NT2/D1 (cell line): ENCODE results near the gene CORO1C.
"Not testable (repeated sequence)": the region's sequence is repeated elsewhere in the genome, so short reads cannot be mapped to it uniquely, and the experiment has no call there.

ENCODE experiments used
- DNase-seq: peaks from one replicate; pipeline ENCODE4 v3.0.0-alpha.2; 2011; ENCODE audit warnings: low read depth, low spot score
- H3K27me3 ChIP-seq: 2 replicates; pipeline ENCODE4 v1.6.0; 2011; ENCODE audit warnings: mild to moderate bottlenecking; ENCODE audit not compliant: insufficient read length, insufficient read depth
- H3K36me3 ChIP-seq: 2 replicates; pipeline ENCODE4 v1.6.1; 2011; ENCODE audit warnings: mild to moderate bottlenecking, low read length, mixed read lengths; ENCODE audit not compliant: insufficient read depth, insufficient read length
- H3K4me1 ChIP-seq: 2 replicates; pipeline ENCODE4 v1.5.1; 2011; ENCODE audit not compliant: insufficient read depth, insufficient read length
- H3K4me3 ChIP-seq: 2 replicates; pipeline ENCODE4 v1.5.1; 2011; ENCODE audit warnings: low read depth; ENCODE audit not compliant: insufficient read length
- H3K9ac ChIP-seq: 2 replicates; pipeline ENCODE4 v1.6.0; 2011; ENCODE audit warnings: low read depth; ENCODE audit not compliant: insufficient read length
- H3K9me3 ChIP-seq: 2 replicates; pipeline ENCODE4 v1.5.1; 2011; ENCODE audit warnings: mild to moderate bottlenecking, low read length; ENCODE audit not compliant: insufficient read depth
- SUZ12 ChIP-seq: IDR thresholded peaks from 2 replicates; pipeline ENCODE4 v1.6.1; 2011; ENCODE audit not compliant: insufficient read length, insufficient read depth; ENCODE audit errors: extremely low read depth
- YY1 ChIP-seq: IDR thresholded peaks from 2 replicates; pipeline ENCODE4 v1.6.1; 2011; ENCODE audit not compliant: insufficient read length, insufficient read depth
- ZNF274 ChIP-seq: IDR thresholded peaks from 2 replicates; pipeline ENCODE4 v1.6.1; 2011; ENCODE audit warnings: mild to moderate bottlenecking, low read depth, low read length

Gene CORO1C

DNA sequence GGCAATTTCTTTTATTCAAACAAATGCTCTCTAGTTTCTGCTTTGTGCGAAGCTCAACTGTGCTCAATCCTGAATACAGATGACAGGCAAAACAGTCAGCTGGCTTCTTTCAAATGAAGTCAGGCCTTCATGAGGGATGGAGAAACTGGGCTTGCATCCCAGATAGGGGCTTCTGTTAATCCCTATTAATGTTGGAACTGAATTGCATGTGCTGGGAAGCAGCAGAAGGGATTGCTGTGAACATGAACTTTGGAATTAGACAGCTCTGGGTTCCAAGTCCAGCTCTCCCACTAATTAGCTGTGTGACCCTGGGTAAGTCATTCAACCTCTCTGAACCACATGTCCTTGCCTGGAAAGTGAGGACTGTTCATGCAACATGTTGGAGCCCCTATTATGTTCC lies 21.1 kb upstream of the CORO1C start:
- Histone ChIP-seq H3K9ac (no peak overlapping the region), H3K9me3 (no peaks in the 10 kb centered on the region), H3K36me3 (no peaks in the 10 kb centered on the region), H3K27me3 (no peaks in the 10 kb centered on the region), H3K4me3 (no peak overlapping the region), H3K4me1 (peaks cover 2% of the 10 kb centered on the region)
- TF ChIP-seq ZNF274 (no peak), YY1 (no peak), SUZ12 (no peak)
- DNase-seq: no peak

DNA sequence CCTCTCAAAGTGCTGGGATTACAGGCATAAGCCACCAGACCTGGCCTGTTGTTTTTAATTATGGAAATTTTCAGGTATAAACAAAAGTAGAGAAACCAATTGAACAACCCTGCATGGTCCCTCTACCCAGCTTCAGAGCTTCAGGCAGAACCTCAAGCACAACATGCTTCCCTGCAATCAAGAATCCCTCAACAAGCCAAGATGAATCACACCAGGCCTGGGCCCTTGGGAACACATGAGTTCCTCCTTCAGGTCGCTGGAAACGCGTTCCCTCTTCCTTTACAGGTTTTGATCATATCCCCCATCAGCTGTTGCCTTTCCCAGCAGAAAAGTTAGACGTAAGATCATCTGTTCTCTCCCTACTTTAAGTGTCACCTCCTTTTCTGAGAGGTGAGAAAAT lies 20.5 kb upstream of the CORO1C start:
- Histone ChIP-seq H3K36me3 (no peaks in the 10 kb centered on the region), H3K9me3 (no peaks in the 10 kb centered on the region), H3K9ac (no peak overlapping the region), H3K4me1 (peaks cover 2% of the 10 kb centered on the region), H3K4me3 (no peak overlapping the region), H3K27me3 (no peaks in the 10 kb centered on the region)
- TF ChIP-seq SUZ12: no peak
- TF ChIP-seq YY1: no peak
- TF ChIP-seq ZNF274: no peak
- no peak for DNase-seq

DNA sequence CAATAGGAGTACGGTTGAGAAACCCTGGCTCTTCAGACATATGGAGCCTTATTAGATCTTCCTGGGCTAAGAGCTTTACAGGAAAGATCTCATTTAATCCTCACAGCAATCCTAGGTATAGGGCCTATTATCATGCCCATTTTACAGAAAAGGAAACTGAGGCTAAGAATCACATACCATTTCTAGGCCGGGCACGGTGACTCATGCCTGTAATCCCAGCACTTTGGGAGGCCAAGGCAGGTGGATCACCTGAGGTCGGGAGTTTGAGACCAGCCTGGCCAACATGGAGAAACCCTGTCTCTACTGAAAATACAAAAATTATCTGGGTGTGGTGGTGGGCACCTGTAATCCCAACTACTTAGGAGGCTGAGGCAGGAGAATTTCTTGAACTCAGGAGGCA lies 19.7 kb upstream of the CORO1C start:
- H3K27me3 ChIP-seq, H3K4me3 ChIP-seq, H3K4me1 ChIP-seq, DNase-seq, H3K9ac ChIP-seq, H3K36me3 ChIP-seq, H3K9me3 ChIP-seq: not testable (repeated sequence)

DNA sequence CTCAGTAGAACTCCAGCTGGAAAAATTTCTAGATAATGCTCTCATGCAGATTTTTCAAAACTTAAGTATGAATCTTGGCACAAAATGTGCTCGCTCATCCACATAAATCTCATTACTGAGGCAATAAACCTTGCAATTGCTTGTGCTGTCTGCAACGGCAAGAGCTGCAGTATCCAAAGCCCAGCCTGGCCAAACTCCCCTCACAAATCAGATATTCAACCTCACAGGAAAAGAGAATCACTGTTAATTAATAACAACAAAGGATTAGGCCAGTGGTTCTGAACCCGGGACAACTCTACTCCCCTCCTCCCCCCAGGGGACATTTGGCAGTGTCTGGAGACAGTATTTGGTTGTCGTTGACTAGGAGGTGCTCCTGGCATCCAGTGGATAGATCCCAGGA lies 19.2 kb upstream of the CORO1C start:
- H3K36me3 ChIP-seq: no peaks in the 10 kb centered on the region
- no peak overlapping the region for H3K4me3 ChIP-seq
- no peak overlapping the region for H3K9ac ChIP-seq
- DNase-seq: no peak
- TF ChIP-seq YY1: no peak
- TF ChIP-seq ZNF274: no peak
- no peak for TF ChIP-seq SUZ12
- no peaks in the 10 kb centered on the region for H3K9me3 ChIP-seq
- no peaks in the 10 kb centered on the region for H3K27me3 ChIP-seq
- peaks cover 2% of the 10 kb centered on the region for H3K4me1 ChIP-seq

DNA sequence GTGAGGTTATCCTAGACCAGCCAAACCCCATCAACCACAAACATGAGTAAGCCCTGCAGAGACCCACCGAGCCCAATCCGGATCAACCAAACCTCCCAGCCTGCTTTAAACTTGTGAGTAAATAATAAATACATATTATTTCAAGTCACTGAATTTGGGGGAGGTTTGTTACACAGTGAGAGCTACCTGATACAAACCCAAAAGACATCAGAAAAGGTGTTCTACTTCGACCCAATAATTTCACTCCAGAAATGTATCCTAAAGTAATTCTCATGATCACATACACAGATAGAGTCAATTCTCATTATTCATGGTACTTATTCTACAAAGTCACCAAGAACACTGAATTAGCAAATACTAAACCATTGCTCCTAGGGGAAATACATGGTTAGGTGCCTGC lies 16.2 kb upstream of the CORO1C start:
- Histone ChIP-seq H3K9ac (no peak overlapping the region), H3K4me1 (no peaks in the 10 kb centered on the region), H3K4me3 (no peak overlapping the region), H3K27me3 (no peaks in the 10 kb centered on the region), H3K9me3 (no peaks in the 10 kb centered on the region), H3K36me3 (no peaks in the 10 kb centered on the region)
- DNase-seq: no peak
- TF ChIP-seq YY1: no peak
- TF ChIP-seq SUZ12: no peak
- TF ChIP-seq ZNF274: no peak

DNA sequence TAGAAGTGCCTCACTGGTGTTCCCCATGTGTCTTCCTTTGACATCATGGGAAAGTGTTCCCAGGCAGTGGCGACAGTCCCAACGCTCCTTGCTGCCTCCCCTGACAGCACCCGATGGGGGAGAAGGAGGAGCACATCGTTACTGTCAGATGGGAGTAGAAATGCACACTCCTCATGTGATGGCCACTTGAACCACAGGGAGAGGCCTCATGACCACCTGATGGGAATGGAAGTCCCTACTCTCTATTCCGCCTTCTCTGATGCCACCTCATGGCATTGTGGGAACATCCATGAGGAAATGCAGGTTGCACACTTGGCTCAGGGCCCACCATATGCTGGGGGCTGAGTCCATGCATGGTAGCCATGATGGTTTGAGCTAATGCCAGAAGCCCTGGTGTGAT lies 14.3 kb upstream of the CORO1C start:
- no peak overlapping the region for H3K9ac ChIP-seq
- H3K36me3 ChIP-seq: no peaks in the 10 kb centered on the region
- DNase-seq: no peak
- H3K27me3 ChIP-seq: no peaks in the 10 kb centered on the region
- H3K9me3 ChIP-seq: no peaks in the 10 kb centered on the region
- no peak for TF ChIP-seq ZNF274
- TF ChIP-seq YY1: no peak
- TF ChIP-seq SUZ12: no peak
- no peak overlapping the region for H3K4me3 ChIP-seq
- no peaks in the 10 kb centered on the region for H3K4me1 ChIP-seq

DNA sequence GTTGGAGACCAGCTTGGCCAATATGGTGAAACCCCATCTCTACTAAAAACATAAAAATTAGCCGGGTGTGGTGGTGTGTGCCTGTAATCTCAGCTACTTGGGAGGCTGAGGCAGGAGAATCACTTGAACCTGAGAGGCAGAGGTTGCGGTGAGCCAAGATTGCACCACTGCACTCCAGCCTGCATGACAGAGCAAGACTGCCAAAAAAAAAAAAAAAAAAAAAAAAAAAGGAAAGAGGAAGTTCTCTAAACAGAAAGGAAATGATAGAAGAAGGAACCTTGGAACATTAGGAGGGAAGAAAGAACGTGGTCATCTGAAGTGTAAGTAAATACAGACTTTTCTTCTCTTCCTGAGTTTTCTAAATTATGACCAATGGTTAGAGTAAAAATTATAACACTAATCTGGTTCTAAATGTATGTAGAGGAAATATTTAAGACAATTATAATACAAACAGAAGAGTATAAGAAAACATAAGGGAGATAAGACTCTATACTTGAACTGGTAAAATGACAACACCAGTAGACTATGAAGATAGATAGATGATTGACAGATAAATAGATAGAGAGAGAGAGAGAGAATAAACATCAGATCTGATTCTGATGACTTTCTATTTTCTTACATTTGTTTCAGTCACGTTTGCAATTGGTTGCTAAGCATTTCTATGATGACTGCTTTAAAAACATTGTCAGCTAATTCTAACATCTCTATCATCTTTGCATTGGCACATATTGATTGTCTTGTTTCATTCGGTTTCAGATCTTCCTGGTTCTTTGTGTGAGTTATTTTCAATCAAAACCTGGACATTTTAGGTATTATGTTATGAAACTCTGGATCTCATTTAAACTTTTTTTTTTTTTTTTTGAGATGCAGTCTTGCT lies 12.9 kb upstream of the CORO1C start:
- no peak for DNase-seq
- TF ChIP-seq SUZ12: no peak
- no peak for TF ChIP-seq ZNF274
- no peak for TF ChIP-seq YY1

DNA sequence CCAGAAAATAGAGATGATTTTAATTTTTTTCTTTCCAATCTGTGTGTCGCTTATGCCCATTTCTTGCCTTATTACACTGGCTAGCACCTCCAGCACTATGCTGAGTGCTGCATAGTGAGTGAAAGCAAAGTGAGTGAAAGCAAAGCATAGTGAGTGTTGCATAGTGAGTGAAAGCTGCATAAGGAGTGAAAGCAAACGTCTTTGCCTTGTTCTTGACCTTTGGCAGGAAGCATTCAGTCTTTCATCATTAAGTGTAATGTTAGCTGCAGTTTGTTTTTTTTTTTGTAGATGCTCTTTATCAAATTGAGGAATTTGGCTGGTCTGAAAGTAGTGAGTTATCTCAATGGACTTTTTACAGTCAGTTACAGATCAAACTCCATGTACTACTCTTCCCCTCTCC lies 6.9 kb upstream of the CORO1C start:
- DNase-seq: no peak
- Histone ChIP-seq H3K9me3 (peaks cover 6% of the 10 kb centered on the region; the same call in 1 of the 2 replicates), H3K9ac (no peak overlapping the region), H3K4me1 (no peaks in the 10 kb centered on the region), H3K4me3 (no peak overlapping the region), H3K36me3 (no peaks in the 10 kb centered on the region), H3K27me3 (no peaks in the 10 kb centered on the region)
- TF ChIP-seq SUZ12: no peak
- no peak for TF ChIP-seq YY1
- no peak for TF ChIP-seq ZNF274

More for the DNA sequence above, 12.9 kb upstream of the CORO1C start:
- H3K36me3 ChIP-seq: no peaks in the 10 kb centered on the region
- no peaks in the 10 kb centered on the region for H3K9me3 ChIP-seq
- H3K9ac ChIP-seq: no peak overlapping the region
- no peaks in the 10 kb centered on the region for H3K4me1 ChIP-seq
- H3K4me3 ChIP-seq: no peak overlapping the region
- H3K27me3 ChIP-seq: no peaks in the 10 kb centered on the region
